H1 (cell line): ENCODE measurements around the gene CLEC16A. TPM values are rescaled to one million over a fixed set of nuclear protein-coding genes. Genes with fewer than 3 reads are reported as not detected.

Experiments
- ASH2L ChIP-seq: fragments of 200-600, 300-600 bp; sonication (generic); IDR thresholded peaks from one replicate; pipeline ENCODE4 v1.7.1; 2017; ENCODE audit warnings: low read length
- GABPA ChIP-seq: IDR thresholded peaks from 2 replicates; pipeline ENCODE4 v1.6.1; 2011; ENCODE audit warnings: mild to moderate bottlenecking, low read length, moderate library complexity, borderline replicate concordance; ENCODE audit not compliant: insufficient read depth
- JUND ChIP-seq: IDR thresholded peaks from 2 replicates; pipeline ENCODE4 v1.6.1; 2011; ENCODE audit warnings: mild to moderate bottlenecking, improper control_type of control experiment, low read length
- KDM5A ChIP-seq: fragments of 200-600 bp; IDR thresholded peaks from 2 replicates; pipeline ENCODE4 v1.7.1; 2012; ENCODE audit warnings: mild to moderate bottlenecking, low read length, inconsistent platforms, mixed read lengths
- SRF ChIP-seq: IDR thresholded peaks from 2 replicates; pipeline ENCODE4 v1.6.1; 2011; ENCODE audit warnings: mild to moderate bottlenecking, low read depth, low read length, moderate library complexity
- SUZ12 ChIP-seq: fragments of 200-600 bp; sonication (generic); IDR thresholded peaks from 2 replicates; pipeline ENCODE4 v1.6.1; 2012; ENCODE audit warnings: mild to moderate bottlenecking, inconsistent platforms, low read length, moderate library complexity, mixed read lengths
- TEAD4 ChIP-seq: IDR thresholded peaks from 2 replicates; pipeline ENCODE4 v1.6.1; 2012; ENCODE audit warnings: low read depth, low read length, inconsistent platforms, mixed read lengths
- polyA plus RNA-seq, 7 experiments: library from polyadenylated mRNA; depleted of rRNA in 3 of 7; stranded (reverse) in 5 of 7; unstranded in 2 of 7; fragments of >200 nt in 5 of 7; fragments of 200-250 nt in 2 of 7; gene quantifications; 1 replicate in 5 of 7; 2 replicates in 1 of 7; 4 replicates in 1 of 7; pipeline versions ENCODE4 v1.2.1 to v1.2.3, GENCODE V29; 2011 to 2013; ENCODE audit warnings: missing spikeins in 2 of 7, mixed read lengths in 2 of 7
- total RNA-seq: library from RNA; stranded (reverse); fragmentation: NEBNext Ultra II Directional; extraction: Animal tissue kit (Norgen Biotek cat#: 25700); gene quantifications from 2 replicates; pipeline ENCODE4 v1.2.1, GENCODE V29; 2021
- TF ChIP-seq, protein P1 (sequence below): fragments of 300-600 bp; sonication (generic); IDR thresholded peaks from 2 replicates; pipeline ENCODE4 v1.7.1; 2012; ENCODE audit warnings: low read length, moderate library complexity, mild to moderate bottlenecking, inconsistent platforms; ENCODE audit not compliant: insufficient replicate concordance

Gene CLEC16A
- total and polyA plus RNA-seq, 2 of the 8 experiments (the other 6 are each of a cell fraction or from before 2014, with no cell fraction given), result 7.6 to 19.3 TPM

DNA sequence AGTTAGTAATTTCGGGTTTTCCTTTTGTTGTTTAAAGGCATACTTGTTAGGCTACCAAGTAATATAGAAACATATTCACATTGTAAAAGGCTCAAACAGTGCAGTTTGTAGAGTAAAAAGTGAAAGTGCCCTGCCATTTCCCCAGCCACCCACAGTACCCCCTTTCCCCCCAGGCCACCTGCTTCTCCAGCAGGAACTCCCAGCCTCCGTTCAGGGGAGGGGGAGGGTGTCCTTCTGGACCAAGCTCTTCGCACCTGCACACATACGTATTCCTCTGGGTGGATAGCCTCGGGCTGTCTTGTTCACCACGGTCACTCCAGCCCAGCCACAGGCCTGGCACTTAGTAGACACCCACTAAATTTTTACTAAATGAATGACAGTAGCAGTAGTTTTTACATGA lies 144.5 kb downstream of the CLEC16A start (continued):
- TF ChIP-seq, protein P1, sequence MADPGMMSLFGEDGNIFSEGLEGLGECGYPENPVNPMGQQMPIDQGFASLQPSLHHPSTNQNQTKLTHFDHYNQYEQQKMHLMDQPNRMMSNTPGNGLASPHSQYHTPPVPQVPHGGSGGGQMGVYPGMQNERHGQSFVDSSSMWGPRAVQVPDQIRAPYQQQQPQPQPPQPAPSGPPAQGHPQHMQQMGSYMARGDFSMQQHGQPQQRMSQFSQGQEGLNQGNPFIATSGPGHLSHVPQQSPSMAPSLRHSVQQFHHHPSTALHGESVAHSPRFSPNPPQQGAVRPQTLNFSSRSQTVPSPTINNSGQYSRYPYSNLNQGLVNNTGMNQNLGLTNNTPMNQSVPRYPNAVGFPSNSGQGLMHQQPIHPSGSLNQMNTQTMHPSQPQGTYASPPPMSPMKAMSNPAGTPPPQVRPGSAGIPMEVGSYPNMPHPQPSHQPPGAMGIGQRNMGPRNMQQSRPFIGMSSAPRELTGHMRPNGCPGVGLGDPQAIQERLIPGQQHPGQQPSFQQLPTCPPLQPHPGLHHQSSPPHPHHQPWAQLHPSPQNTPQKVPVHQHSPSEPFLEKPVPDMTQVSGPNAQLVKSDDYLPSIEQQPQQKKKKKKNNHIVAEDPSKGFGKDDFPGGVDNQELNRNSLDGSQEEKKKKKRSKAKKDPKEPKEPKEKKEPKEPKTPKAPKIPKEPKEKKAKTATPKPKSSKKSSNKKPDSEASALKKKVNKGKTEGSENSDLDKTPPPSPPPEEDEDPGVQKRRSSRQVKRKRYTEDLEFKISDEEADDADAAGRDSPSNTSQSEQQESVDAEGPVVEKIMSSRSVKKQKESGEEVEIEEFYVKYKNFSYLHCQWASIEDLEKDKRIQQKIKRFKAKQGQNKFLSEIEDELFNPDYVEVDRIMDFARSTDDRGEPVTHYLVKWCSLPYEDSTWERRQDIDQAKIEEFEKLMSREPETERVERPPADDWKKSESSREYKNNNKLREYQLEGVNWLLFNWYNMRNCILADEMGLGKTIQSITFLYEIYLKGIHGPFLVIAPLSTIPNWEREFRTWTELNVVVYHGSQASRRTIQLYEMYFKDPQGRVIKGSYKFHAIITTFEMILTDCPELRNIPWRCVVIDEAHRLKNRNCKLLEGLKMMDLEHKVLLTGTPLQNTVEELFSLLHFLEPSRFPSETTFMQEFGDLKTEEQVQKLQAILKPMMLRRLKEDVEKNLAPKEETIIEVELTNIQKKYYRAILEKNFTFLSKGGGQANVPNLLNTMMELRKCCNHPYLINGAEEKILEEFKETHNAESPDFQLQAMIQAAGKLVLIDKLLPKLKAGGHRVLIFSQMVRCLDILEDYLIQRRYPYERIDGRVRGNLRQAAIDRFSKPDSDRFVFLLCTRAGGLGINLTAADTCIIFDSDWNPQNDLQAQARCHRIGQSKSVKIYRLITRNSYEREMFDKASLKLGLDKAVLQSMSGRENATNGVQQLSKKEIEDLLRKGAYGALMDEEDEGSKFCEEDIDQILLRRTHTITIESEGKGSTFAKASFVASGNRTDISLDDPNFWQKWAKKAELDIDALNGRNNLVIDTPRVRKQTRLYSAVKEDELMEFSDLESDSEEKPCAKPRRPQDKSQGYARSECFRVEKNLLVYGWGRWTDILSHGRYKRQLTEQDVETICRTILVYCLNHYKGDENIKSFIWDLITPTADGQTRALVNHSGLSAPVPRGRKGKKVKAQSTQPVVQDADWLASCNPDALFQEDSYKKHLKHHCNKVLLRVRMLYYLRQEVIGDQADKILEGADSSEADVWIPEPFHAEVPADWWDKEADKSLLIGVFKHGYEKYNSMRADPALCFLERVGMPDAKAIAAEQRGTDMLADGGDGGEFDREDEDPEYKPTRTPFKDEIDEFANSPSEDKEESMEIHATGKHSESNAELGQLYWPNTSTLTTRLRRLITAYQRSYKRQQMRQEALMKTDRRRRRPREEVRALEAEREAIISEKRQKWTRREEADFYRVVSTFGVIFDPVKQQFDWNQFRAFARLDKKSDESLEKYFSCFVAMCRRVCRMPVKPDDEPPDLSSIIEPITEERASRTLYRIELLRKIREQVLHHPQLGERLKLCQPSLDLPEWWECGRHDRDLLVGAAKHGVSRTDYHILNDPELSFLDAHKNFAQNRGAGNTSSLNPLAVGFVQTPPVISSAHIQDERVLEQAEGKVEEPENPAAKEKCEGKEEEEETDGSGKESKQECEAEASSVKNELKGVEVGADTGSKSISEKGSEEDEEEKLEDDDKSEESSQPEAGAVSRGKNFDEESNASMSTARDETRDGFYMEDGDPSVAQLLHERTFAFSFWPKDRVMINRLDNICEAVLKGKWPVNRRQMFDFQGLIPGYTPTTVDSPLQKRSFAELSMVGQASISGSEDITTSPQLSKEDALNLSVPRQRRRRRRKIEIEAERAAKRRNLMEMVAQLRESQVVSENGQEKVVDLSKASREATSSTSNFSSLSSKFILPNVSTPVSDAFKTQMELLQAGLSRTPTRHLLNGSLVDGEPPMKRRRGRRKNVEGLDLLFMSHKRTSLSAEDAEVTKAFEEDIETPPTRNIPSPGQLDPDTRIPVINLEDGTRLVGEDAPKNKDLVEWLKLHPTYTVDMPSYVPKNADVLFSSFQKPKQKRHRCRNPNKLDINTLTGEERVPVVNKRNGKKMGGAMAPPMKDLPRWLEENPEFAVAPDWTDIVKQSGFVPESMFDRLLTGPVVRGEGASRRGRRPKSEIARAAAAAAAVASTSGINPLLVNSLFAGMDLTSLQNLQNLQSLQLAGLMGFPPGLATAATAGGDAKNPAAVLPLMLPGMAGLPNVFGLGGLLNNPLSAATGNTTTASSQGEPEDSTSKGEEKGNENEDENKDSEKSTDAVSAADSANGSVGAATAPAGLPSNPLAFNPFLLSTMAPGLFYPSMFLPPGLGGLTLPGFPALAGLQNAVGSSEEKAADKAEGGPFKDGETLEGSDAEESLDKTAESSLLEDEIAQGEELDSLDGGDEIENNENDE, result no peak
- TF ChIP-seq TEAD4, result no peak
- TF ChIP-seq GABPA, result no peak
- no peak for TF ChIP-seq JUND
- no peak for TF ChIP-seq ASH2L
- no peak for TF ChIP-seq KDM5A
- no peak for TF ChIP-seq SRF
- no peak for TF ChIP-seq SUZ12
